Measurements from ENCODE around the gene PSMD9.
"Not testable (repeated sequence)": the region's sequence is repeated elsewhere in the genome, so short reads cannot be mapped to it uniquely, and the experiment has no call there.

- TF ChIP-seq CTCF, POLR2AphosphoS5, EP300, POLR2A (IDR thresholded peaks at IDR 0.05): not testable (repeated sequence)
Measured at GRCh38 chr12:121852392-121852791, 36.2 kb upstream of the PSMD9 start.

Data from upper lobe of left lung (tissue), 4 donors.